Measurements from ENCODE around the gene COL27A1. TPM values are rescaled to one million over a fixed set of nuclear protein-coding genes. Genes with fewer than 3 reads are reported as not detected.

COL27A1 gene
- total RNA-seq, 1 donor from 2014 or later = 48.5 TPM

DNA sequence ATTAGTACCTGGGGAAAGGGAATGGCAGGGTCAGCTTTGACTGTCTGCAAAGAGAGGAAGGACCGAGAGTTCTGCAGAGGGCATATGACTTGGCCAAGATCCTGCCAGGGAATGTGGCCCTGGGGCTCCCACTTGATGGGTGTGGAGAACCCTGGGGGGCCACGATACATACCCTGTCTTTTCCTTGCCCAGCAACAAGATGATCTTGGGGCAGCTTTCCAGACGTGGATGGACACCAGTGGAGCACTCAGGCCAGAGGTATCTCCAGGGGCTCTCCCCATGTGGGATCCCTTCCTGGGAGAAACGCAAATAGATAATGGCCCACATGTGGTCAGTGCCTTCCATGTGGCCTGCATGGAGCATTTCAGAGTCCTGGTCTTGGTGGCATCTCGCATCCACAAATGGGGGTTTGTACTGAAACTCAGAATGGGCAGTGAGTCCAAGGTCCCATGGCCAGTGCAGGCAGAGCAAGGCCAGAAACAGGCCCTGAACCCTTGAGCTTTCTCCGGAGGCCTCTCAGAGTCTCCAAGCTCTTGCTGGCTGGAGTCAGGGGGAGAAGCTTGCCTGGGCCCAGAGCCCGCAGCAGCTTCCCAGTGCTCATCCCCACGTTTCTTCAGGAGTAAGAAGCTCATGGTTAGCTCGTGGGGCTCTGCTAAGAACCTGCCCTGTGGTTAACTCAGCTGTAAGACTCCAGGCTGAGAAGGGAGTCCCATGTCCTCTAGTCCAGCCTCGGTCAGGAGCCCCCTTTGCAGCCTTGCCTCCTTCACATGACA lies 149.3 kb downstream of the COL27A1 start:
- Mint-ChIP-seq H3K27me3 (ENCODE audit: low read depth) (no peaks in the 10 kb centered on the region), H3K9me3 (ENCODE audit: low read depth) (no peaks in the 10 kb centered on the region), H3K4me1 (ENCODE audit: low read depth) (no peaks in the 10 kb centered on the region), H3K27ac (ENCODE audit: unreplicated experiment) (no peak overlapping the region), H3K36me3 (ENCODE audit: low read depth) (peaks cover 14% of the 10 kb centered on the region), H3K4me3 (ENCODE audit: unreplicated experiment) (no peak overlapping the region)
- DNase-seq (ENCODE audit: low spot score) = peak; percentile 44
- TF ChIP-seq, protein P1, sequence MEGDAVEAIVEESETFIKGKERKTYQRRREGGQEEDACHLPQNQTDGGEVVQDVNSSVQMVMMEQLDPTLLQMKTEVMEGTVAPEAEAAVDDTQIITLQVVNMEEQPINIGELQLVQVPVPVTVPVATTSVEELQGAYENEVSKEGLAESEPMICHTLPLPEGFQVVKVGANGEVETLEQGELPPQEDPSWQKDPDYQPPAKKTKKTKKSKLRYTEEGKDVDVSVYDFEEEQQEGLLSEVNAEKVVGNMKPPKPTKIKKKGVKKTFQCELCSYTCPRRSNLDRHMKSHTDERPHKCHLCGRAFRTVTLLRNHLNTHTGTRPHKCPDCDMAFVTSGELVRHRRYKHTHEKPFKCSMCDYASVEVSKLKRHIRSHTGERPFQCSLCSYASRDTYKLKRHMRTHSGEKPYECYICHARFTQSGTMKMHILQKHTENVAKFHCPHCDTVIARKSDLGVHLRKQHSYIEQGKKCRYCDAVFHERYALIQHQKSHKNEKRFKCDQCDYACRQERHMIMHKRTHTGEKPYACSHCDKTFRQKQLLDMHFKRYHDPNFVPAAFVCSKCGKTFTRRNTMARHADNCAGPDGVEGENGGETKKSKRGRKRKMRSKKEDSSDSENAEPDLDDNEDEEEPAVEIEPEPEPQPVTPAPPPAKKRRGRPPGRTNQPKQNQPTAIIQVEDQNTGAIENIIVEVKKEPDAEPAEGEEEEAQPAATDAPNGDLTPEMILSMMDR (IDR thresholded peaks at IDR 0.05) = no peak

DNA sequence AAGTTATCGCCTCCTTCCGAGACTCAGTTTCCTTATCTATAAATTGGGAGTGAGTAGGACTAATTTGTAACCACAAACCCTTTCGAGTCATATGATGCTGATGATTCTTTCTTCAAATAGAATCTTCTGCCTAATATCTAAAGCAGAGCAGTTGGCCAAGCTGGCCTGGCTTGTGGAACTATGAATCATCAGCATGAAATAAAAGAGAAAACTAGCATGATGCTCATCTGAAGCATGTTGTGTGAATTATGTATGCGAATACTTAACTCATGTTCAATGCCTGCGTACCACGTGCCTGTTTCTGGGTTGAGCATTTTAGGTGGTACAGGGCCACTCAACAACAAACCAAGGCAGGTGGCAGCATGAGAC lies 152.5 kb downstream of the COL27A1 start:
- TF ChIP-seq, protein P1 (IDR thresholded peaks at IDR 0.05) = no peak
- Mint-ChIP-seq H3K9me3 (ENCODE audit: low read depth) (no peaks in the 10 kb centered on the region), H3K4me3 (ENCODE audit: unreplicated experiment) (no peak overlapping the region), H3K27me3 (ENCODE audit: low read depth) (no peaks in the 10 kb centered on the region), H3K36me3 (ENCODE audit: low read depth) (peaks cover 16% of the 10 kb centered on the region), H3K4me1 (ENCODE audit: low read depth) (no peaks in the 10 kb centered on the region), H3K27ac (ENCODE audit: unreplicated experiment) (no peak overlapping the region)
- DNase-seq (ENCODE audit: low spot score) = no peak

DNA sequence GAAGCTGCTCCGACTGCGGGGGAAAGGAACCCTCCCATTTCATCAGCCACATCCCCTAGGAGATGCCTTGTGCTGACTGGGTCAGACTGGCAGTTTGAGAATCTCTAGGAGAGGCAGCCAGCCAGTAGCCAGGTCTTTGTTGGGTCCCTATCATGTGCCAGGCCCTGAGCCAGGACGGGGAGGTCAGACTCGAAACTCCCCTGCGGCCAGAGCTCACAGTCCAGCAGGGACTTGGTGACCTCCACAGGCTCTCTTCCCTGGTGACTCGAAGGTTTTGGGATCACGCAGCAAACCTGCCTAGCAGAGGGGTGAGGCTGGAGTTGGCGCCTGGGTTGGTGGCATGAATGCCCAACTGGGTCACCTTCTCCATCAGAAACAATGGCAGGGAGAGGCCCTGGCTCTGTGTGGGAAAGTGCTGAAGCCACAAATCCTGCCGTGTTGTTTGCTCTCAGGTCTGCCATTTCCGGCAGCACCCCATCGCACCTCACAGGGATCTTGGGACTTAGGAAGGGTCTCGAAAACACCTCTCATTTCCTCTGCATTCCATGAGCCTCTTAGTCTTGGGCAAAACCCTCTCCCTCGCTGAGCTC lies 153.1 kb downstream of the COL27A1 start:
- Mint-ChIP-seq H3K27me3 (ENCODE audit: low read depth) (no peaks in the 10 kb centered on the region), H3K9me3 (ENCODE audit: low read depth) (no peaks in the 10 kb centered on the region), H3K36me3 (ENCODE audit: low read depth) (peaks cover 16% of the 10 kb centered on the region), H3K4me3 (ENCODE audit: unreplicated experiment) (no peak overlapping the region), H3K4me1 (ENCODE audit: low read depth) (no peaks in the 10 kb centered on the region), H3K27ac (ENCODE audit: unreplicated experiment) (peak overlapping the region; percentile 12)
- peak; percentile 72 for DNase-seq (ENCODE audit: low spot score)
- TF ChIP-seq, protein P1 (IDR thresholded peaks at IDR 0.05) = no peak

DNA sequence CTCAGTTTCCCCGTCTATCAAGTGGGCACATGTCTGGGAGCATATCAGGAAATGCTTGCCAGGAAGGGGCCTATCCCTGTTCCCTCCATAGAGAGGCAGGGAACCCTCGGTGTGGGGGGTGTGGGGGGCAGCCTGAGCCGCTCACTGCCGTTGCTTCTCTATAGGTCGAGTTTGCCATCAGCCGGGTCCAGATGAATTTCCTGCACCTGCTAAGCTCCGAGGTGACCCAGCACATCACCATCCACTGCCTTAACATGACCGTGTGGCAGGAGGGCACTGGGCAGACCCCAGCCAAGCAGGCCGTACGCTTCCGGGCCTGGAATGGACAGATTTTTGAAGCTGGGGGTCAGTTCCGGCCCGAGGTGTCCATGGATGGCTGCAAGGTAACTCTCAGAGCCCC lies 153.8 kb downstream of the COL27A1 start:
- no peak overlapping the region for H3K27ac Mint-ChIP-seq (ENCODE audit: unreplicated experiment)
- TF ChIP-seq, protein P1 (IDR thresholded peaks at IDR 0.05) = no peak
- peaks cover 16% of the 10 kb centered on the region for H3K36me3 Mint-ChIP-seq (ENCODE audit: low read depth)
- no peaks in the 10 kb centered on the region for H3K4me1 Mint-ChIP-seq (ENCODE audit: low read depth)
- H3K4me3 Mint-ChIP-seq (ENCODE audit: unreplicated experiment) = no peak overlapping the region
- no peaks in the 10 kb centered on the region for H3K9me3 Mint-ChIP-seq (ENCODE audit: low read depth)
- peak; percentile 58 for DNase-seq (ENCODE audit: low spot score)
- H3K27me3 Mint-ChIP-seq (ENCODE audit: low read depth) = no peaks in the 10 kb centered on the region

DNA sequence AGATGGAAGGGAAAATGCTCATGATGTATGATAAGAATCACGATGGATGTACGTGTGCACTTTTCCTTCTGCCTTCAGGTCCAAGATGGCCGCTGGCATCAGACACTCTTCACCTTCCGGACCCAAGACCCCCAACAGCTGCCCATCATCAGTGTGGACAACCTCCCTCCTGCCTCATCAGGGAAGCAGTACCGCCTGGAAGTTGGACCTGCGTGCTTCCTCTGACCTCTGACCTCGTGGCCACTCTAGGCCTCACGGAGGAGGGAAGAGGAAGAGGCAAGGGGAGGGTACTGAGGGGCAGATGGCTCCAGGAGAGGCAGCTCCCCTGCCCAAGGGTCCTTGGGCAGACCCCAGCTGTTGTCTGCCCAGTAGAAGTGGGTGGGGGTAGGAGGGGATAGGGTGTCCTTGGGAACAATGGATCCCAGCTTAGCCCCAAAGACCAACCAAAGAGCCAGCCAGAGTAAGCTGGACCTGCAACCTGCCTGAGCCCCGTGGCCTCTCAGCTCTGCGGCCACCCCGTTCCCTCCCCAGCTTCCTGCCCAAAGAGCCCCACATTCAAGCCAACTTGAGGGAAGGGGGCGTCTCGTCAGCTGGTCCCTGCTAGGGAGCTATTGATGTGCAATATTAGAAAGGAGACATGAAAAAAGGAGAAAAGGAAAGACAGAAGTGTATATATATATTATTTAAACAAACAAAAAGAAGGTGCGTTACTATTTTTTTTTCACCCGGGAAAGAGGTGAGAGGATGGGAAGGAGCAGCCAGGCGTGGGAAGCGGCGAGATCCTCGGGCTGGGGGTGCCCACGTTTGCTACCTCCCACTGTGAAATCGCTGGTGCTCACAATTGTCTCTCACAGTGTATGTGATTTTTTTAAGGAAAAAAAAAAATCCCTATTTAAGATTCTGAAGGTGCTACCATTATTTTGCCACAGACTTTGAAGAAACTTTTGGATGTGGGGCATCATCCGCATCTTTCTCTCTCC lies 155.4 kb downstream of the COL27A1 start:
- Mint-ChIP-seq H3K9me3 (ENCODE audit: low read depth) (no peaks in the 10 kb centered on the region), H3K4me3 (ENCODE audit: unreplicated experiment) (no peak overlapping the region), H3K27me3 (ENCODE audit: low read depth) (no peaks in the 10 kb centered on the region), H3K36me3 (ENCODE audit: low read depth) (peaks cover 16% of the 10 kb centered on the region), H3K4me1 (ENCODE audit: low read depth) (no peaks in the 10 kb centered on the region), H3K27ac (ENCODE audit: unreplicated experiment) (no peak overlapping the region)
- peak; percentile 54 for DNase-seq (ENCODE audit: low spot score)
- TF ChIP-seq, protein P1 (IDR thresholded peaks at IDR 0.05) = no peak

All from chondrocyte (in vitro differentiated cells).